Measurements from ENCODE around the gene CENPN.

CENPN gene

GRCh38 chr16:81035398-81035974 lies 28.5 kb downstream of the CENPN start, which contains the start of gene ATMIN:
TSS of gene ATMIN (plus strand) at chr16:81035842. CDS start at chr16:81035871, 29 bp downstream.
- H3K4me1 Mint-ChIP-seq (ENCODE audit: low read depth) = peaks cover 19% of the 10 kb centered on the region
- peak within 1 kb of the TSS; percentile 82 for H3K4me3 Mint-ChIP-seq
- peaks cover 18% of the 10 kb centered on the region for H3K36me3 Mint-ChIP-seq (ENCODE audit: low read depth)
- H3K27me3 Mint-ChIP-seq (ENCODE audit: low read depth) = no peaks in the 10 kb centered on the region
- no peaks in the 10 kb centered on the region for H3K9me3 Mint-ChIP-seq
- peak within 1 kb of the TSS; percentile 49 for H3K27ac Mint-ChIP-seq

- Mint-ChIP-seq H3K4me1 (ENCODE audit: low read depth) (peaks cover 19% of the 10 kb centered on the region), H3K9me3 (no peaks in the 10 kb centered on the region), H3K36me3 (ENCODE audit: low read depth) (peaks cover 20% of the 10 kb centered on the region), H3K27me3 (ENCODE audit: low read depth) (no peaks in the 10 kb centered on the region), H3K27ac (peak overlapping the region; percentile 45), H3K4me3 (peak overlapping the region; percentile 82)
Observed at GRCh38 chr16:81035975-81036750, 29.1 kb downstream of the CENPN start.

GRCh38 chr16:81036751-81037350 lies 29.8 kb downstream of the CENPN start:
- Mint-ChIP-seq H3K9me3 (no peaks in the 10 kb centered on the region), H3K4me1 (ENCODE audit: low read depth) (peaks cover 19% of the 10 kb centered on the region), H3K27me3 (ENCODE audit: low read depth) (no peaks in the 10 kb centered on the region), H3K4me3 (peak overlapping the region; percentile 82), H3K27ac (peak overlapping the region; percentile 45), H3K36me3 (ENCODE audit: low read depth) (peaks cover 27% of the 10 kb centered on the region)

GRCh38 chr16:81040131-81040530 lies 33.1 kb downstream of the CENPN start:
- Mint-ChIP-seq H3K27ac (no peak overlapping the region), H3K36me3 (ENCODE audit: low read depth) (peaks cover 48% of the 10 kb centered on the region), H3K4me3 (no peak overlapping the region), H3K27me3 (ENCODE audit: low read depth) (no peaks in the 10 kb centered on the region), H3K4me1 (ENCODE audit: low read depth) (peaks cover 19% of the 10 kb centered on the region), H3K9me3 (no peaks in the 10 kb centered on the region)

GRCh38 chr16:81040842-81041241 lies 33.8 kb downstream of the CENPN start:
- Mint-ChIP-seq H3K27ac (no peak overlapping the region), H3K4me1 (ENCODE audit: low read depth) (peaks cover 19% of the 10 kb centered on the region), H3K36me3 (ENCODE audit: low read depth) (peaks cover 54% of the 10 kb centered on the region), H3K27me3 (ENCODE audit: low read depth) (no peaks in the 10 kb centered on the region), H3K9me3 (no peaks in the 10 kb centered on the region), H3K4me3 (no peak overlapping the region)

GRCh38 chr16:81041696-81042095 lies 34.7 kb downstream of the CENPN start:
- Mint-ChIP-seq H3K4me3 (no peak overlapping the region), H3K27ac (no peak overlapping the region), H3K36me3 (ENCODE audit: low read depth) (peaks cover 54% of the 10 kb centered on the region), H3K27me3 (ENCODE audit: low read depth) (no peaks in the 10 kb centered on the region), H3K4me1 (ENCODE audit: low read depth) (peaks cover 16% of the 10 kb centered on the region), H3K9me3 (no peaks in the 10 kb centered on the region)

GRCh38 chr16:81042821-81043220 lies 35.8 kb downstream of the CENPN start:
- no peaks in the 10 kb centered on the region for H3K27me3 Mint-ChIP-seq (ENCODE audit: low read depth)
- H3K4me1 Mint-ChIP-seq (ENCODE audit: low read depth) = peaks cover 6% of the 10 kb centered on the region
- H3K27ac Mint-ChIP-seq = no peak overlapping the region
- H3K4me3 Mint-ChIP-seq = no peak overlapping the region
- H3K36me3 Mint-ChIP-seq (ENCODE audit: low read depth) = peaks cover 47% of the 10 kb centered on the region
- no peaks in the 10 kb centered on the region for H3K9me3 Mint-ChIP-seq

- Mint-ChIP-seq H3K9me3 (peaks cover 21% of the 10 kb centered on the region), H3K4me3 (no peak overlapping the region), H3K4me1 (ENCODE audit: low read depth) (no peaks in the 10 kb centered on the region), H3K36me3 (ENCODE audit: low read depth) (peaks cover 5% of the 10 kb centered on the region), H3K27ac (no peak overlapping the region), H3K27me3 (ENCODE audit: low read depth) (no peaks in the 10 kb centered on the region)
Observed at GRCh38 chr16:81053761-81054160, 46.7 kb downstream of the CENPN start.

GRCh38 chr16:81060576-81061306 lies 53.7 kb downstream of the CENPN start:
- Mint-ChIP-seq H3K9me3 (no peaks in the 10 kb centered on the region), H3K4me3 (no peak overlapping the region), H3K27ac (no peak overlapping the region), H3K4me1 (ENCODE audit: low read depth) (no peaks in the 10 kb centered on the region), H3K36me3 (ENCODE audit: low read depth) (no peaks in the 10 kb centered on the region), H3K27me3 (ENCODE audit: low read depth) (no peaks in the 10 kb centered on the region)

GRCh38 chr16:81061307-81061640 lies 54.3 kb downstream of the CENPN start:
- Mint-ChIP-seq H3K4me1 (ENCODE audit: low read depth) (no peaks in the 10 kb centered on the region), H3K4me3 (no peak overlapping the region), H3K27me3 (ENCODE audit: low read depth) (no peaks in the 10 kb centered on the region), H3K9me3 (no peaks in the 10 kb centered on the region), H3K36me3 (ENCODE audit: low read depth) (no peaks in the 10 kb centered on the region), H3K27ac (no peak overlapping the region)

- Mint-ChIP-seq H3K27ac (no peak overlapping the region), H3K4me3 (no peak overlapping the region), H3K4me1 (ENCODE audit: low read depth) (peaks cover 2% of the 10 kb centered on the region), H3K27me3 (ENCODE audit: low read depth) (no peaks in the 10 kb centered on the region), H3K36me3 (ENCODE audit: low read depth) (no peaks in the 10 kb centered on the region), H3K9me3 (no peaks in the 10 kb centered on the region)
Observed at GRCh38 chr16:81061871-81062608, 55.0 kb downstream of the CENPN start.

- no peaks in the 10 kb centered on the region for H3K9me3 Mint-ChIP-seq
- no peak overlapping the region for H3K4me3 Mint-ChIP-seq
- peaks cover 4% of the 10 kb centered on the region for H3K4me1 Mint-ChIP-seq (ENCODE audit: low read depth)
- peaks cover 4% of the 10 kb centered on the region for H3K27me3 Mint-ChIP-seq (ENCODE audit: low read depth)
- no peaks in the 10 kb centered on the region for H3K36me3 Mint-ChIP-seq (ENCODE audit: low read depth)
- H3K27ac Mint-ChIP-seq = no peak overlapping the region
Observed at GRCh38 chr16:81066681-81067080, 59.7 kb downstream of the CENPN start.

GRCh38 chr16:81067166-81067565 lies 60.2 kb downstream of the CENPN start:
- H3K27me3 Mint-ChIP-seq (ENCODE audit: low read depth) = peaks cover 4% of the 10 kb centered on the region
- H3K27ac Mint-ChIP-seq = no peak overlapping the region
- no peaks in the 10 kb centered on the region for H3K36me3 Mint-ChIP-seq (ENCODE audit: low read depth)
- H3K4me1 Mint-ChIP-seq (ENCODE audit: low read depth) = peaks cover 4% of the 10 kb centered on the region
- no peak overlapping the region for H3K4me3 Mint-ChIP-seq
- H3K9me3 Mint-ChIP-seq = no peaks in the 10 kb centered on the region

- Mint-ChIP-seq H3K36me3 (ENCODE audit: low read depth) (no peaks in the 10 kb centered on the region), H3K9me3 (no peaks in the 10 kb centered on the region), H3K27me3 (ENCODE audit: low read depth) (peaks cover 4% of the 10 kb centered on the region), H3K4me3 (no peak overlapping the region), H3K4me1 (ENCODE audit: low read depth) (peaks cover 4% of the 10 kb centered on the region), H3K27ac (no peak overlapping the region)
Observed at GRCh38 chr16:81069063-81069462, 62.0 kb downstream of the CENPN start.

Measured in T-helper 1 cell treated with Interleukin-12 subunit alpha and Interleukin-12 subunit beta and Interleukin-4 antibody, amounts not matched to agents 30 μg/mL and 1 μg/mL, for 36 hours (primary cell).